Cerebellar cortex (tissue), 1 donor: ENCODE data around the gene CACHD1.

Source experiments
- DNase-seq: peaks from one replicate; pipeline ENCODE4 v3.0.0-alpha.2; 2015; ENCODE audit warnings: low spot score

CACHD1 gene

DNA sequence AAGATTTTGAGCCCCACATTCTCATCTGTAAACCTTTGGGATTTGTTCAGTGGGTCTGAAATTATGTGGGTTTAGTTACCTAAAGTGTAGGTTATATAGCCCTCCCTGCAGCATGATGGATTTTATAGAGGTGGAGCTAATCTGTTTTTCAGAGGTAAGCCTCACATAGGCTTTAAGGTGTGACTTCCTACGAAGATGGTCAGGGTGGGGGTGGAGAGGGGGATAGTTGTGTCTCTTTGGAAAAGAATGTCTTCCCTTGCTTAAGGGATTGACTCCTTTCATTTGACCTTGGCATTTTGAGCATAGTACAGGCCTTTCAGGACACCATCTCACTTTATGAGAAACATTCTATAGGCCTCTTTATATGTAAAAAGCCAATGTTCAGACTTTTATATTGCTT is 3.4 kb downstream of the CACHD1 start:
- DNase-seq = no peak

DNA sequence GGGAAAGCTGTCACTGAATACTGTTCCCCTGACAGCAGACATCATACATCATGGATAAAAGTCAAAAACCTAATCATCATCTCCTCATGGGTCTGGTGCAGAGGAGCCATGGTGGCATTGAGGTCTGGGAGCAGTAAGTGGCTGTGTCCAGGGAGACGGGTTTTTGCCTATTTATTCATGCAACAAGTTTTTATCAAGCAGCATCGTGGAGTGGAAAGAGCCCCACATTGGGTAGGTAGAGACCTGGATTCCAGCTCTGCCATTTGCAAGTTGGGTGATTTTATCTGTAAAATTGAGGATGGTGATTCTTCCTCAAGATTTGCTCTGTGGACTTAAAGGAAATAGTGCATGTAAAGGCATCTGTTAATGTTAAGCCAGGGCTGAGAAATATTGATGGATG is 4.2 kb downstream of the CACHD1 start:
- no peak for DNase-seq

DNA sequence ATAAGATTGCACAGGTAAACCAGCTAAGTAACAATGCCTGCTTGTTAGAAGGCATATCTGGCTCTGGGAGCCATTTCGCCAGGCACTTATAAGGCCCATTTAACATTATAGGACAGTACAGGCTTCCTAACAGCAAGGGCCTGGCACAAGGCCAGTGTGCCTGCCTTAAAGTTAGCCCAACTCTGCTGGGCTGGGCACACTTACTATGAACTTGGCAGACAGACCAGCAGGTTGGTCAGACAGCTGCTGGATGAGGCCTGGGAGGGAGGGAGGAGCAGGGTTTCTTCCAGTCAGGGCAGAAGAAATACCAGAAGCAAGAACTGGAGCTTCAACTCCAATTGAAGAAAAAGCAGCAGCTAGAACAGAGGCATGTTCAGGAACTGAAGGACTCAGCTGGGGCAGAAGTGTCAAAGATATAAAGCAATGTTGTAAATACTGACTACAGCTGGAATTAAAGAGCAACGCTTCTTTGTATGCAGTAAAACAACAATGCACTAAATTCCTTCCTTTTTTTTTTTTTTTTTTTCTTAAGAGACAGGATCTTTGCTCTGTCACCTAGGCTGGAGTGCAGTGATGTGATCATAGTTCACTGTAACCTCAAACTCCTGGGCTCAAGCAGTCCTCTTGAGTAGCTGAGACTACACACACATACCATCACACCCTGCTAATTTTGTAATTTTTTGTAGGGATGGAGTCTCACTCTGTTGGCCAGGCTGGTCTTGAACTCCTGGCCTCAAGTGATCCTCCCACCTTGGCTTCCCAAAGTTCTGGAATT is 4.9 kb downstream of the CACHD1 start:
- DNase-seq = no peak

DNA sequence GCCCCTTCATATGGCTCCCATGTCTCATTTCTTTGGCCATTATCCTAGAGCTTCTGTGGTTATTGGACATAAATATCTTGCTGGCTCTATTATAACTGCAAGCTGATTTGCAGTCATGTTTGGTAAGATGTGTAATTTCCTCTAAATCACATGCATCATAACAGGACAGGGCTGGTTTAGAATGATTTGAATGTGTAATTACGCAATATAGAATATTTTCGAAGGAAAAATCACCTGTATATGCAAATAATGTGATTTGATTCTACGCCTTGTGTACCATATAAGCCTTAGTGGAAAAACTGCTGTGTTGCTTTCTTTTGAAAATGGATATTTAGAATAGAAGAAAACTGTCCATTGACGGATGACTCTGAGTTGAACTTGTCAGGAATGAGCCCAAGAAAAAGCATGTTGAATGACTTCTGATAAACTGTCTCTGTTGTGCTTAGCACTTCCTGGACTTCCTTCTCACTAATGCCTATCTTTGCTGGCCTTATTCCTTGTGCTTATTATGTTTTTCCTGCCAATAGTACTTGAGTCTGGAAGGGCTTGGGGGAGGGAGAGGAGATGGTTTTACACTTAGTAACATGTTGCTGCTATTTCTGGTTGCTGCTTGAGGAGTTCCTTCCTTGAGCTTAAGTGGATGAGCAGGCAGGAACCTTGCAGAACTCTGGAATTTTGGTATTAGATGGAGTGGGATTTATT is 6.5 kb downstream of the CACHD1 start:
- no peak for DNase-seq

DNA sequence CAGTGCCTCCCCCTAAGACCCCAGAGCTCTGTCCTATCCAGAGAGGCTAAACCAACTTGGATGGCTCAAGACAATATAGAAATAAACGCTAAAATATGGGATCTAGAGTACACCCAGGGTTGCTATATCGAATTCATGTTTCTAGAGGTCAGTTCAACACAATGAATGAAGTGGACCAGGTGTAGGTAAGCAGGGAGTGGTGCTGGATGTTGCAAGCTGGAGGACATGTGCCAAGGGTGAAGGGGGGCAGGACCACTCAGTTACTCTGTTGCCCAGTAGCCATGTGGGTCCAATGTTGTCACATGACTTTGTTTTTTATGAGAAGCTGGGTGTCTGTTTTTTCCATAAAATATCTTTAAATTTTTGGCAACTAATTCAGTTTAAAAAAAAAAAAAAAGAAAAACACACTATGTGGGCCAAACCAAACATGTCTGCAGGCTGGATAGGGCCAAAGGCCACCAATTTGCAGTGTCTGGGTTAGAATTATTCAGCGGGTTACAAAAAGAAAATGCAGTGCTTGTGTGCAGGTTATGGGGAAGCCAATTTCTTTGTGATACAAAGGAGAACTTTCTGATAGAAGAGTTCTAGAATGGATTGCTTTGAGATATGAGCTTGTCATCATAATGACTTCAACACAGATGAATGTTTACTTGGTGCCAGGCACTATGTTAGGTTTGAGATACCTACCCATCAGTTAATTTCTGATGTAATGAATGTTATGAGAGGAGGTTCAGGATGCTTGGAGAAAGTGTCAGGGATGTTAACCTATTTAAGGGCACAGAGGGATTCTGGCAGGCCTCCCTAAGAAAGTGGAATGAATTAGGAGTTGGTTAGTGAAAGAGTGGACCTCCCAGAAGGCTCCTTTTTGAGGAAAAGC is 8.9 kb downstream of the CACHD1 start:
- DNase-seq = no peak

DNA sequence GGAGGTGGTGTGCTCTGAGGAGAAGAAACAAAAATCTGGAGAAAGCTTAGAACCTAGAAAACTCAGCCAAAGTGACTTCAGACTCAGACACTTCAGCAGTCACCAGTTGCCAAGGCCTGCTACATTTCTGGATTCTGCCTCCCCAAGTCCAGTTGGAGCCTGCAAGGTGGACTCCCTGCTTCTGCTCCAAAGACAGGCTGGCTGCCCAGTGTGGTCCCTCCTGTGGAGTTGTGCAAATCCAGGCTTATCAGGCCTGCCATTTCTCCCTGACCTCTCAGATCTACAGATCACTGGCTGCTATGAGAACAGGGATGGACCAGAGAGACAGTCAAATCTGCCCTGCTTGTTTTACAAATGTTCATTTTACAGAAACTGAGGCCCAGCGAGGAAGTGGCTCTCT is 9.9 kb downstream of the CACHD1 start:
- DNase-seq = no peak

DNA sequence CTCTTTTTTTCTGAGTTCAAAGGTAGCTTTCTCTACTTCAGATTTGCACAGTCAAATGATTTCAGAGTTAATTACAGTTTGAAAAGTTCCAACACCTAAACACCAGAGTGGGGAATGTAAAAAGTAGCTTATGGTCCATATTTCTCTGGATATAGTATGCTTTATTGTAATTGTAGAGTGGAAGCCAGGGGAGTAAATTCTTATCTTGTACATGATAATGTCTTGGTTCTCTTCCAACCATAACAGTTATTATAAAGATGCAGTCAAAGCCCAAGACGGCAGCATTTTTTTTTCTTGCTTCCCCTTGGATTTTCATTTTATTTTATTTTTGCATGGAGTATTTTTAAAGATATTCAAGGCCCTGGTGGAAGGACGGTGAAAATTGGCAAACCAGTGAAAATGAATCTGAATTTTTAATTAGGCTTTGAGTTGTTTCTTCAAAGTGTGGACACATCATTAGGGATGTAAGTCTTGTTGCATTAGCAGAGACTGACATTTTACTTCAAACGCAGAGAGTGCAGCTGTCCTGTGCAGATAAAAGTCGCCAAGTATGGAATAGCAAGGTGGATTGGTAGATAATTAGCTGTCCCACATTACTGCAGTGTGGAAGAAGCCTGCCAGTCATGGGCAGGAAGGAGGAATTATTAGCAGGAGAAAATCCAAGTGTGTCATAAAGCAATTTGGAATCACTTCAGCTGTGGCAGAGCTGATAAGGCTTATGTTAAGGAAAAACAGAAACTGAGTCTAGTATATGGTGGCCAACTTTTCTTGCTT is 11.3 kb downstream of the CACHD1 start:
- no peak for DNase-seq

DNA sequence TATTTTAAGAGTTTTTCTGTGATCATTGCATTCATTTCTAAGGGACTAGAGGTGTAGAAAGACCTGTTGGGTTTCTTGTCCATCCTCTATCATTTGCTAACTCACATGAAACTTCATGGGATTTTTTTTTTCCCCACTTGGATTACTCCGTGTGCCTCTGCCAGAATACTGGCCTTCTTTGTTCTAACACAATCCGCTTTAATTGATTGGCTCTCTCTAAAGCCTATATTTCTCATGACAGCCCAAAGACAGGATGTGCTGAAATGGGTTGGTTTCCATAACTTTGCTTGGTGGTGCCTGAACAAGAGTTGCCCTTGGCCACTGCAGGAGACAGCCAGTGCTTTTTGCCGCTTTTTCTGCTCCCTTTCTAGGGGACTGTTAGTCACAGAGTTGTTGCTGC is 12.2 kb downstream of the CACHD1 start:
- DNase-seq = no peak

DNA sequence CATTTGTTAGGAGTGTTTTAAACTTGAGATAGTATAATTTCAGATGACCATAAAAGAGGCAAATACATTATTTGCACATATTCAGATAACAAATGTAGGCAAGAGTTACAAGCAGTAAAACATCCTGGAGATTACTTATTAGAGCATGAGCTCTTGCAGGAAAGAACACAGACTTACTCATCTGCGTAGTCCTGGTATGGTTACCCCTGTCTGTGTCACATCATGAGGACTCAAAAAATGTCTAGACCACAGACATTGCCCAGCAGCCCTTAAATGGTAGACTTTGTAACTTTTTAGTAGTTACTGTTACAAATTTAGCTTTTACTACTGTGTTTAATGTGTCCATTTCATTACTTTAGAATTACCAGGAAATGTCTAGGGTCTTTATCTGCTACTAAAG is 12.8 kb downstream of the CACHD1 start:
- DNase-seq = no peak

DNA sequence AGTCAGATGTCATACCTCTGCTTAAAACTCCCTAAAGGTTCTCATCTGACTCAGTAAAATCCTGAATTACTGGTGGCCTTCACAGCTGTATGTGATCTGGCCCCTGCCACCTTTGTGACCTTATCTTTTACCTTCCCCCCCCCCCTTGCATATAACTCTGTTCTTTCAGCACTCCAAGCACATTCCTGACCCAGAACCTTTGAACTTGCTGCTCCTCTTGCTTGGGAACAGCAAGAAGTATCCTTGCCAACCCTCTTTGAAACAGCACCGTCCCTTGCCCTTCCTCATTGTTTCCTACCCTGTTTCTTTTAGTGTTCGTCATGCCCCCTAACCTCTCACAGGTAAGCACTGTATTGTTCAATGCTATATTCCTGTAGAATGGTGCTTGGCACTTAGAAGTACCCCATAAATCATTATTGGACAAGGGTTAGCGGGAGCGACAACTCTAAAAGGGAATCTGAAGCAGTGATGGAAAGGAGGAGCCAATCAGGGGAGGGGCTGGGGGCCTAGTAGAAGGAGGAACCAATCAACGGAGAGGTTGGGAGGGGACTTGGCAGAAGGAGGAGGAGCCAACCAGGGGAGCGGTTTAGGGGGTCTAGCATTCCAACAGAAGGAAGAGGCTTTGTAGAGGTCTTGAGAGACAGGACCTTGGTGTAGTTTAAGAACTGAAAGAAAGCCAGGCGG is 13.9 kb downstream of the CACHD1 start:
- DNase-seq = no peak

DNA sequence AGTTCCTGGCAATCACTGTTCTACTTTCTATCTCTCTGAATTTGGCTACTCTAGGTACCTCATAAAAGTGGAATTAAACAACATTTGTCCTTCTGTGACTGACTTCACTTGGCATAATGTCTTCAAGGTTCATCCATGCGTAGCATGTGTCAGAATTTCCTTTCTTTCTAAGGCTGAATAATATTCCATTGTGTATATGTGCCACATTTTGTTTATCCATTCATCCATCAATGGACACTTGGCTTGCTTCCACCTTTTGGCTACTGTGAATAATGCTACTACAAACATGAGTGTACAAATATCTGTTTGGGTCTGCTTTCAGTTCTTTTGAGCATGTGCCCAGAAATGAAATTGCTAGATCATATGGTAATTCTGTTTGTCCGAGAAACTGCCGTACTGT is 14.7 kb downstream of the CACHD1 start:
- DNase-seq = peak; percentile 7

DNA sequence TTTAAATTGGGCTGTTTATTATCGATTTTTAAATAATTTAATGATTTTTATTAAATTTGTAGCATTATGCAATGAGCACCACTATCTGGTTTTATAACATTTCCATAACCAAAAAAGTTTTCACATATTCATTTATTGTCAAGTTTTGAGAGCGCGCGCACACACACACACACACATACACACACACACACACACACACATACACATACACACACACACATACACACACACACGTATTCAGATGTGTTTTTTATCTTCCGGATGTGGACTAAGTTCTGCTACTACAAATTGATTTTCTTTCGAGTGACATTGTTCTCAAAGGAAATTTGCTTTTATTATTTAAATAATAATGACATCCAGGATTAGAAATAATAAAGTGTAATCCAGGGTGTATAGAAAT is 16.3 kb downstream of the CACHD1 start:
- no peak for DNase-seq

DNA sequence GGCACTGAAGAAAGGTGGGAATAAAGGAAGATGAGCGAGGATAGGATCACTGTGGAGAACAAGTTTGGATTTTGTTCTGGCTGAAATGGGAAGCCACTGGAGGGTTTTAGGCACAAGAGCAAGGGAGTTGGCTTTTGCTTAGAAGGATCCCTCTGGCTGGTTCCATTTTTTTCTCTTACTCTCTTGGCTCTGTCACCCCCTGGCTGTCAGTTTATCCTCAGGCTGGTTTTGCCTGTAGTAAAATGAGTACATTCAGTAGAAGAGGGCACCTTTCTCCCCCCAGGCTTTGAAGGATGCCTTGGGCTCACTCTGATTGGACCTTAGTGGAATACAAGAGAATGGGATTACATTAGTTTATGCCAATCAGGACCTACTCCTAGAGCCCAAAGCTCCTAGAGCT is 17.1 kb downstream of the CACHD1 start:
- DNase-seq = no peak

DNA sequence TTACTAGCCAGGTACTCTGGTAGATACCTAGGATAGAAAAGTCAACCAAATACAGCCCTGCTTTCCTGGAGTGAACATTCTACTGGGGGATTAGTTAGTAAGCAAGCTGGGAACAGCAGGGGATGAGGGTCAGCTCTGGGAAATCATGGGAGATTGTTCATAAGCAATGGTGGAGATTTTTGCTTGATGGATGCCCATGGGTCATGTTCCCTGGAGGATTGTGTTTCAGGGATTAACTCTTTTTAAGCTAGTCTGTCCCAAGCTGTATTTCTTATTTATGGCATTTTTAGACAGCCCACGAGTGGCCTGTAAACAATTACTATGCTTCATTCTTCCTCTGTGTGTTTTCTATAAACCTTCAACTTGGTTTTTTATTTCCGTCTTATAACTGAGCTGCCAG is 18.9 kb downstream of the CACHD1 start:
- DNase-seq = no peak

DNA sequence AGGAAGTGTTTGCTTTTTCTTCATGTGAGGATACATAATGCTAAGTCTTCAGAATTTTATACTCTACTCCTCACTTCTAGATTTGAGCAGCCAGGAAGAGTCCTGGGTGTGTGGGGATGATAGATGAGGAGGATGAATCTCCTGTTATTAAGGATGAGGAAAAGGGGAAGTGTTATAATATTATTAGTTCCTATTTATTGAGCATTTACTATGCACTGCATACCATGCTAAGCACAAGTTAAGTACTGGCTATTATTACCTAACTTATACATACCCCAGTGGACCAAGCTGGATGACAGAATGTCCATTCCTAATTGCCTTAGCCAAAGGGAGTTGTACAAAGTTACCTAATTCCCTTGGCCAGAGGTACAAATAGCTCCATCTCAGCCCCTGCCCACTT is 19.8 kb downstream of the CACHD1 start:
- no peak for DNase-seq

DNA sequence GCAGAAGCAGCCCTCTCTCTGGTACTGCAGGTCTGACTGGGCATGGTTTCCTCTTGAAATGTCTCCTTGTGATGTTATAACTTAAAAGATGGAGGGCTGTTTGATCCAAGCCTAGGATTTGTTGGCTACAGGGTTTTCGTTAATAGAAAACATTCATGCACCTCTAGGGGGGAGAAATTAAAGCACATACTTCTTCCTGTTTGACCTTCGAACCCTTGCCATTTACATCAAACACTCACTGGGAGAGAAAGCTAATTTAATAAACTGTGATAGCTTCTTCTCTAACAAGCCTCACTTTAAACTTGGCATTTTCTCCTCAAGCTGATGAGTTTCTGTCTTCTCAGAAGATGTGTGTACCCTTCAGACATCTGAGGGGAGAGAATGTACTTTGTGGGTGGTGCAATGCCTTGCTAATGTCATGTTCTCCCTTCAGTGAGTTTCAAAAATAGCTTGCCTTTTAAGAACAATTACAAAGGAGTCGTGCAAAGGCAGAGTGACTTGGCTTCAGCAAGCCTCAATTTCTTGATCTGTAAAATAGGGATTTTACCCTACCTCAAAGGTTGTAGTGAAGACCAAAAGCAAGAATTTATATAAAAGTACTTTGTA is 20.4 kb downstream of the CACHD1 start:
- no peak for DNase-seq

DNA sequence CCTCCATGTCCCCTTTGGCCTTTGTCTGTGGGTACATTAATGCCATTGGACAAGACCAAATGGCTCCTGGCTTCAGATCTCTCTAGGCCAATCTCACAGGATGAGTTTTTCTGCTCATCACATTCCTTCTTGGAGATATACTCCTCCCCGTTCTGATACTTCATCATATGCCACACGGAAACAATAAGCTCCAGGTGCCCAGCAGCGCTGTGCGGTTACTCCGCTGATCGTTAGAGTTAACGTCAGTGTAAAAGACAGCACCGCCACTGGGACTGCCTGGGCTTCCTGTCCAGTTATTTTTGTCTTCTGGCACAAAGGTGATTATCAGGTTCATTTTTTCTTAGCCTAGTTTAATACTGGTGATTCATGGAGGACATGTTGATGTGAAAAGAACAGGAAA is 22.5 kb downstream of the CACHD1 start:
- no peak for DNase-seq

DNA sequence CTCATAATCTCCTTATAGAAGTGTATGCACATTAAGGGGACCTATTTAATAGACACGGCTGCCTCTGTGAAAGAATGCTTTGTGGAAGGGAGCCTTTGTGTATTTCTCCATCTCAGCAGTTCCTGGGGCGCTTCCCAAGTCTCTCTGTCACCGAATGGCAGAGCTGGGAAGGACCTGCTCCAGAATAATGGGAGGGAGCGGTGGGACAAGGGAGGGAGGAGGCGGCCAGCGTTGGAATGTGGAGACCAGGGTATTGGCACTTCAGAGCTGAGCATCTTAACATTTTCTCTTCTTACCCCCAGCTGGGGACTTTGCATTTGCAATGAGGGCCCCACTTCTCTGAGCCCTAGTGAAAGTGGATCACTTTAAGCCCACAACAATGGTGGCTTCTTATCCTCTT is 23.9 kb downstream of the CACHD1 start:
- DNase-seq = no peak

DNA sequence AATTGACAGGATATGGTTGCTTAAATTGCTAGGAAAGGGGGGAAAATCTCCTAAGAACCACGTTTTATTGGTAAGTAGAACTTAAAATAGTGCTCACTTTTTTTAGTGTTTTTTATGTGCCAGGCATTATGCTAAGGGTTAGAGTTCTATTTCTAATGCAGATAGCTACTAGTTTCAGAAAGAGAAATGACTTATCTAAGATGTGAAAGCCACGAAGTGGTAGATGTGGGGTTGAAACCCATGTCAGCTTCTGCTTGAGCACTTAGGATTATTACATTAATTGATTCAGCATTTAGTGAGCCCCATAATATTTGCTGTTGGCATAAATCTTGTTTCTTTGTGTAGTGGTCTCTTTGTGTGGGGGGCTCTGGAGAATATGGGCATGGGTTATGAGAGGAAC is 24.7 kb downstream of the CACHD1 start:
- DNase-seq = no peak

DNA sequence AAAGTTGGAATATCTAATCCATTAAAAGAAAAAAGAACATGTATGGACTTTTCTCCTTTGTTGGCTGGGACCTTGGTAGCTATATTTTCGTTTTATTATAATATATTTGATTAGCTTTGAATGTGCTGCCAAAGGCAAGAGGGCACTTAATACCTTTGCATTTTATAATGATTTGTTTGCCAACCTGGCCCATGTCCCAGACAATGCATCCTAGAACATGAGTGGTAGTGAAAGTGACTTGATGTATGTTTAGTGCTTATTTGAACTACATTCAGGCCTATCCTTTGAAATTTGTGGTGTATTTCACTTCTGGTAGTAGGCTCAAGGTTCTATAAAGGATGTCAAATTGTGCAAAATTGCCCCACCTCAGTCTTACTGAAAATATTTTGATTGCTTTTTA is 25.9 kb downstream of the CACHD1 start:
- no peak for DNase-seq

DNA sequence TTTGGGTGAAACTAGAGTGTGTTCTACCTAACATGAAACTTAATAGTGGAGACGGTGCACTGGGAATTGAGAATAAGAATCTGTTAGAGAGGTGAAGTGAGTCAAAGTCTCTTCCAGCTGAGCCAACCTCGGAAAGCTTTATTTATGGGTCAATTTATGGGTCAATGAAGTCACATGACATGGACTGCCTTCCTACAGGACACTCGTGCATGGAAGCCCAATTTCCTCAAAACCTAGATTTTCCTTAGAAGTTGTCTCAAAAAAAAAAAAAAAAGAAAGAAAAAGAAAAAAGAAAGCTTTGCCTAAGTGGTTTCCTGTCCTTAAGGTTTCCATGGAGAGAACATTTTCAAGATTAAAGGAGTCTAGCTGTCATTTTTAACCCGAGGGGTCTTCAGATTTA is 26.7 kb downstream of the CACHD1 start:
- DNase-seq = no peak
